ENCODE measurements around the gene TSHZ2. TPM values are rescaled to one million over a fixed set of nuclear protein-coding genes. Genes with fewer than 3 reads are reported as not detected.
"Not testable (repeated sequence)": the region's sequence is repeated elsewhere in the genome, so short reads cannot be mapped to it uniquely, and the experiment has no call there.

TSHZ2 gene
- total RNA-seq, 4 donors from 2014 or later = 10.3 to 15.0 (median 12.9) TPM

- no peak overlapping the region for H3K27ac ChIP-seq (replicated peaks in 1 of 4)
- intact Hi-C loops (cut with DNase I) = no loop called here
- no peak for TF ChIP-seq EP300 (IDR thresholded peaks at IDR 0.05)
- TF ChIP-seq POLR2A (IDR thresholded peaks at IDR 0.05; ENCODE audit: low read depth) = no peak
- TF ChIP-seq CTCF (IDR thresholded peaks at IDR 0.05) = no peak
- no peak for TF ChIP-seq POLR2AphosphoS5 (IDR thresholded peaks at IDR 0.05)
- H3K36me3 ChIP-seq = no peaks in the 10 kb centered on the region
- no peaks in the 10 kb centered on the region for H3K27me3 ChIP-seq
- DNase-seq (ENCODE audit: extremely low spot score) = no peak
- H3K9me3 ChIP-seq = no peaks in the 10 kb centered on the region
- 89% methylated on average over 3 of the region's 3 CpGs for WGBS
- no peak overlapping the region for H3K4me3 ChIP-seq
- H3K4me1 ChIP-seq = peaks cover 0 to 9% (median 0%) of the 10 kb centered on the region in 4 donors
These were observed 49.8 kb downstream of the TSHZ2 start for GRCh38 chr20:53021934-53022333.

- intact Hi-C loops (cut with DNase I) = no loop called here
- Histone ChIP-seq H3K27me3 (no peaks in the 10 kb centered on the region), H3K36me3 (no peaks in the 10 kb centered on the region), H3K27ac (replicated peaks in 1 of 4) (no peak overlapping the region), H3K9me3 (no peaks in the 10 kb centered on the region), H3K4me3 (no peak overlapping the region), H3K4me1 (peaks cover 0 to under 1% (median 0%) of the 10 kb centered on the region in 4 donors)
- no peak for DNase-seq (ENCODE audit: extremely low spot score)
- 55% methylated on average over 5 of the region's 5 CpGs for WGBS
- TF ChIP-seq CTCF (IDR thresholded peaks at IDR 0.05) (no peak), EP300 (IDR thresholded peaks at IDR 0.05) (no peak), POLR2A (IDR thresholded peaks at IDR 0.05; ENCODE audit: low read depth) (no peak)
These were observed 51.8 kb downstream of the TSHZ2 start for GRCh38 chr20:53023732-53024520.

- H3K4me1 ChIP-seq; H3K36me3 ChIP-seq; intact Hi-C loops (cut with DNase I); H3K27ac ChIP-seq (replicated peaks in 1 of 4); DNase-seq (ENCODE audit: extremely low spot score); H3K9me3 ChIP-seq; H3K27me3 ChIP-seq; H3K4me3 ChIP-seq: not testable (repeated sequence)
- WGBS = 94% methylated on average over 5 of the region's 5 CpGs
These were observed 52.5 kb downstream of the TSHZ2 start for GRCh38 chr20:53024653-53025052.

GRCh38 chr20:53027089-53027488, 54.9 kb downstream of the TSHZ2 start:
- no peaks in the 10 kb centered on the region for H3K36me3 ChIP-seq
- H3K27me3 ChIP-seq = no peaks in the 10 kb centered on the region
- H3K9me3 ChIP-seq = no peaks in the 10 kb centered on the region
- H3K27ac ChIP-seq (replicated peaks in 1 of 4) = no peak overlapping the region
- TF ChIP-seq POLR2AphosphoS5 (IDR thresholded peaks at IDR 0.05) (no peak), EP300 (IDR thresholded peaks at IDR 0.05) (no peak), POLR2A (IDR thresholded peaks at IDR 0.05; ENCODE audit: low read depth) (no peak), CTCF (IDR thresholded peaks at IDR 0.05) (no peak)
- intact Hi-C loops (cut with DNase I) = no loop called here
- no peaks in the 10 kb centered on the region for H3K4me1 ChIP-seq
- DNase-seq (ENCODE audit: extremely low spot score) = no peak
- H3K4me3 ChIP-seq = no peak overlapping the region

GRCh38 chr20:53028337-53029007, 56.3 kb downstream of the TSHZ2 start:
- Histone ChIP-seq H3K4me3 (no peak overlapping the region), H3K4me1 (no peaks in the 10 kb centered on the region), H3K9me3 (no peaks in the 10 kb centered on the region), H3K27ac (replicated peaks in 1 of 4) (no peak overlapping the region), H3K36me3 (no peaks in the 10 kb centered on the region), H3K27me3 (no peaks in the 10 kb centered on the region)
- peak; percentile 78 for DNase-seq (ENCODE audit: extremely low spot score)
- WGBS = 85% methylated on average over 6 of the region's 6 CpGs
- intact Hi-C loops (cut with DNase I) = no loop called here
- TF ChIP-seq EP300 (IDR thresholded peaks at IDR 0.05) (no peak), POLR2AphosphoS5 (IDR thresholded peaks at IDR 0.05) (no peak), POLR2A (IDR thresholded peaks at IDR 0.05; ENCODE audit: low read depth) (no peak), CTCF (IDR thresholded peaks at IDR 0.05) (no peak)

Measured in esophagus muscularis mucosa (tissue), 4 donors.